B cell (primary cell): ENCODE measurements around the gene TALDO1. TPM values are rescaled to one million over a fixed set of nuclear protein-coding genes. Genes with fewer than 3 reads are reported as not detected.

ENCODE experiments used
- ATAC-seq: fragments of 200-7000 bp; cut with Tn5 transposase; one replicate; pipeline ENCODE4 v1.10.0; 2021; ENCODE audit warnings: low read depth, mild to moderate bottlenecking, moderate number of reproducible peaks, moderate library complexity
- CTCF ChIA-PET: fragments of 350-600 bp; sonication (Branson Sonifier 250); formaldehyde crosslinking; loops from one replicate; lab custom pipeline; 2021; ENCODE audit warnings: antibody characterized with exemption, inconsistent platforms; lab: Charles Lee
- POLR2A ChIA-PET: fragments of 350-600 bp; sonication (Branson Sonifier 250); formaldehyde crosslinking; loops from one replicate; lab custom pipeline; 2021; ENCODE audit warnings: antibody characterized with exemption; lab: Charles Lee
- DNase-seq: peaks from one replicate; pipeline ENCODE4 v3.0.0; 2013
- H2AFZ ChIP-seq: 2 replicates; pipeline ENCODE4 v1.6.1; 2012; ENCODE audit warnings: mild to moderate bottlenecking, low read depth, low read length; ENCODE audit not compliant: insufficient read depth, poor library complexity, severe bottlenecking
- H3K27ac ChIP-seq, 2 donors: 1 replicate in 1 of 2; 2 replicates in 1 of 2; pipeline ENCODE4 v1.5.1; 2012 to 2013; ENCODE audit warnings: low read length in 2 of 2, mild to moderate bottlenecking in 2 of 2, moderate library complexity in 1 of 2
- H3K27me3 ChIP-seq, 4 experiments: fragments of 200-600 bp in 1 of 4; sonication (generic) in 1 of 4; replicated peaks in 1 of 4; 1 replicate in 2 of 4; 2 replicates in 2 of 4; pipeline versions ENCODE4 v1.6.1 to v1.7.0; 2013 to 2016; ENCODE audit warnings: low read length in 3 of 4, mild to moderate bottlenecking in 2 of 4, mixed read lengths in 1 of 4, moderate library complexity in 1 of 4; ENCODE audit not compliant: insufficient read depth in 4 of 4, control insufficient read depth in 3 of 4; ENCODE audit errors: control extremely low read depth in 1 of 4
- H3K36me3 ChIP-seq, 2 experiments: replicated peaks in 1 of 2; 1 replicate in 1 of 2; 2 replicates in 1 of 2; pipeline versions ENCODE4 v1.6.1 to v1.7.1; 2013; ENCODE audit warnings: low read length in 1 of 2; ENCODE audit not compliant: insufficient read depth in 2 of 2, control insufficient read depth in 1 of 2; ENCODE audit errors: control extremely low read depth in 1 of 2, extremely low read depth in 1 of 2
- H3K4me1 ChIP-seq, 2 donors: fragments of 200-600 bp in 1 of 2; sonication (generic) in 1 of 2; 1 replicate in 1 of 2; 2 replicates in 1 of 2; pipeline versions ENCODE4 v1.5.1 to v1.6.1; 2013 to 2017; ENCODE audit warnings: low read length in 2 of 2; ENCODE audit not compliant: control insufficient read depth in 2 of 2, insufficient read depth in 2 of 2
- H3K4me2 ChIP-seq: replicated peaks from 2 replicates; pipeline ENCODE3; 2012; ENCODE audit warnings: mild to moderate bottlenecking, low read depth, low read length; ENCODE audit not compliant: poor library complexity, severe bottlenecking
- H3K4me3 ChIP-seq, 5 experiments: fragments of 200-600 bp in 1 of 5; sonication (generic) in 1 of 5; 1 replicate in 3 of 5; 2 replicates in 2 of 5; pipeline versions ENCODE4 v1.5.1 to v1.7.0; 2011 to 2016; ENCODE audit warnings: low read length in 4 of 5, mild to moderate bottlenecking in 4 of 5, low read depth in 2 of 5, control low read depth in 1 of 5, moderate library complexity in 1 of 5; ENCODE audit not compliant: insufficient read depth in 1 of 5; ENCODE audit errors: control extremely low read depth in 1 of 5, extremely low read depth in 1 of 5
- H3K79me2 ChIP-seq: fragments of 200-600 bp; sonication (generic); one replicate; pipeline ENCODE4 v1.6.0; 2016; ENCODE audit warnings: low read length; ENCODE audit not compliant: control insufficient read depth, insufficient read depth
- H3K9ac ChIP-seq: fragments of 200-600 bp; sonication (generic); 2 replicates; pipeline ENCODE4 v1.6.1; 2017; ENCODE audit warnings: mild to moderate bottlenecking, low read length, moderate library complexity
- H3K9me3 ChIP-seq, 3 donors: one replicate each; pipeline versions ENCODE4 v1.6.1 to v1.7.1; 2013; ENCODE audit warnings: low read length in 2 of 3; ENCODE audit not compliant: control insufficient read depth in 2 of 3, insufficient read depth in 1 of 3; ENCODE audit errors: control extremely low read depth in 1 of 3
- H4K20me1 ChIP-seq: 2 replicates; pipeline ENCODE4 v1.6.0; 2012; ENCODE audit warnings: mild to moderate bottlenecking, low read length; ENCODE audit not compliant: insufficient read depth, control insufficient read depth, poor library complexity, severe bottlenecking
- H3K27ac Mint-ChIP-seq: one replicate; pipeline ENCODE4 v1.8.0; 2021; ENCODE audit warnings: mixed read lengths
- H3K27me3 Mint-ChIP-seq: one replicate; pipeline ENCODE4 v1.8.0; 2021; ENCODE audit warnings: mixed read lengths
- H3K4me1 Mint-ChIP-seq: one replicate; pipeline ENCODE4 v1.8.0; 2021; ENCODE audit warnings: mixed read lengths
- H3K4me3 Mint-ChIP-seq: one replicate; pipeline ENCODE4 v1.8.0; 2021; ENCODE audit warnings: mixed read lengths
- H3K9me3 Mint-ChIP-seq: one replicate; pipeline ENCODE4 v1.8.0; 2022; ENCODE audit warnings: mixed read lengths; ENCODE audit not compliant: insufficient read depth
- EZH2 ChIP-seq: IDR thresholded peaks from 2 replicates; pipeline ENCODE4 v1.6.1; 2012; ENCODE audit warnings: borderline replicate concordance, low read depth, mild to moderate bottlenecking, moderate library complexity, low read length; ENCODE audit not compliant: insufficient read depth, poor library complexity, severe bottlenecking
- WGBS: methylation state at CpG from one replicate; pipeline ENCODE4 v1.1.5; 2013; ENCODE audit warnings: missing lambda C conversion rate; ENCODE audit not compliant: insufficient coverage; 5-methylcytosine and 5-hydroxymethylcytosine counted together
- intact Hi-C: fragments of 100-400 bp; cut with micrococcal nuclease; formaldehyde crosslinking; loops from one replicate; pipeline ENCODE4 v1.10.0; 2022
- polyA plus RNA-seq: library from polyadenylated mRNA; depleted of rRNA; stranded (reverse); fragments of >200 nt; gene quantifications from 2 replicates; pipeline ENCODE4 v1.2.3, GENCODE V29; 2012
- total RNA-seq, 2 donors: library from RNA; stranded (reverse); fragments of 120-200 nt in 1 of 2; gene quantifications; 1 replicate in 1 of 2; 2 replicates in 1 of 2; pipeline versions ENCODE4 v1.2.3 to v1.2.4, GENCODE V29; 2013 to 2022
- TF ChIP-seq, protein P1 (sequence below): fragments of 200-600 bp; IDR thresholded peaks from one replicate; pipeline ENCODE4 v1.8.0; 2022; ENCODE audit warnings: antibody characterized with exemption, mild to moderate bottlenecking

TALDO1 gene
- total and polyA plus RNA-seq, 2 donors (not counting 1 experiment from before 2014, with no cell fraction given), result 82.4 to 116 TPM

DNA sequence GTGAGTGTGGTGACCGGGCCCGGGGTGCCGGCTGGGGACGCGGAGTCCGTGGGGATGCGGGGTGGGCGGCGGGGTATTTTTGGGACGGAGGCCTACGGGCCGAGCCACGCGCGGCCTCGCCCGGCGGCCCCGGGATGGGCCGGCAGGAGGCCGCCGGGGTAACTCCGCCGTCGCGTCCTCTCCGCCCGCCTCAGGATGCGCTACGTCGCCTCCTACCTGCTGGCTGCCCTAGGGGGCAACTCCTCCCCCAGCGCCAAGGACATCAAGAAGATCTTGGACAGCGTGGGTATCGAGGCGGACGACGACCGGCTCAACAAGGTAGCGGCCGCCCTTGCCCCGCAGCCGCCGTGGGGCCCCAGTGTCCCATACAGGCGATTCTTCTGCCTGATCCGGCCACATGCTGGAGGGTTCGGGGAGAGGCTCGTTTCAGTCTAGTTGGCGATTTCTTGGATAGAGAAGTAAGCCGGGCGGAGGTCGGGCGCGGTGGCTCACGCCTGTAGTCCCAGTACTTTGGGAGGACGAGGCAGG is 62.8 kb downstream of the TALDO1 start:
- peaks cover 40% of the 10 kb centered on the region for H3K4me1 Mint-ChIP-seq
- peak overlapping the region; percentile 87 for H3K4me2 ChIP-seq
- H3K9me3 Mint-ChIP-seq, result no peaks in the 10 kb centered on the region
- H3K9me3 ChIP-seq, result no peaks in the 10 kb centered on the region
- H4K20me1 ChIP-seq, result peaks cover 36% of the 10 kb centered on the region
- WGBS, result under 1% methylated on average over 54 of the region's 55 CpGs
- peak overlapping the region; percentile 83 to 94 for H3K27ac ChIP-seq
- H3K9ac ChIP-seq, result peak overlapping the region; percentile 90
- H3K4me3 ChIP-seq, result peak overlapping the region; percentile 53 to 95 (median 86)
- ATAC-seq, result peak; percentile 2
- intact Hi-C loops, result no loop called here
- no peaks in the 10 kb centered on the region for H3K27me3 Mint-ChIP-seq
- H3K27ac Mint-ChIP-seq, result peak overlapping the region; percentile 99
- peak overlapping the region; percentile 93 for H2AFZ ChIP-seq
- TF ChIP-seq, protein P1, sequence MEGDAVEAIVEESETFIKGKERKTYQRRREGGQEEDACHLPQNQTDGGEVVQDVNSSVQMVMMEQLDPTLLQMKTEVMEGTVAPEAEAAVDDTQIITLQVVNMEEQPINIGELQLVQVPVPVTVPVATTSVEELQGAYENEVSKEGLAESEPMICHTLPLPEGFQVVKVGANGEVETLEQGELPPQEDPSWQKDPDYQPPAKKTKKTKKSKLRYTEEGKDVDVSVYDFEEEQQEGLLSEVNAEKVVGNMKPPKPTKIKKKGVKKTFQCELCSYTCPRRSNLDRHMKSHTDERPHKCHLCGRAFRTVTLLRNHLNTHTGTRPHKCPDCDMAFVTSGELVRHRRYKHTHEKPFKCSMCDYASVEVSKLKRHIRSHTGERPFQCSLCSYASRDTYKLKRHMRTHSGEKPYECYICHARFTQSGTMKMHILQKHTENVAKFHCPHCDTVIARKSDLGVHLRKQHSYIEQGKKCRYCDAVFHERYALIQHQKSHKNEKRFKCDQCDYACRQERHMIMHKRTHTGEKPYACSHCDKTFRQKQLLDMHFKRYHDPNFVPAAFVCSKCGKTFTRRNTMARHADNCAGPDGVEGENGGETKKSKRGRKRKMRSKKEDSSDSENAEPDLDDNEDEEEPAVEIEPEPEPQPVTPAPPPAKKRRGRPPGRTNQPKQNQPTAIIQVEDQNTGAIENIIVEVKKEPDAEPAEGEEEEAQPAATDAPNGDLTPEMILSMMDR, result peak; percentile 13
- no peak for TF ChIP-seq EZH2
- H3K27me3 ChIP-seq, result no peaks in the 10 kb centered on the region
- ChIA-PET POLR2A (interaction anchor here (0.6 to 2.9 kb wide), 6 partner anchors 9 to 116 kb away, joined by 3 to 32 read pairs (median 9); partner anchors contain the start of genes PNPLA2, POLR2L, SLC25A22 and TSPAN4), CTCF (interaction anchor here (1.1 to 2.6 kb wide), 4 partner anchors 9 to 21 kb away, joined by 3 to 14 read pairs (median 4); partner anchors contain the start of gene PNPLA2)
- peaks cover 27% of the 10 kb centered on the region for H3K79me2 ChIP-seq
- peaks cover 2 to 24% of the 10 kb centered on the region in 2 experiments for H3K36me3 ChIP-seq
- H3K4me3 Mint-ChIP-seq, result peak overlapping the region; percentile 96
- peaks cover 21 to 31% of the 10 kb centered on the region in 2 donors for H3K4me1 ChIP-seq
- no peak for DNase-seq
